ENCODE data around the gene FGR.

GRCh38 chr1:27574871-27575831 lies 59.8 kb downstream of the FGR start:
- TF ChIP-seq CTCF (conservative IDR thresholded peaks at IDR 0.05) (no peak), EZH2 (IDR thresholded peaks at IDR 0.05; ENCODE audit: low read depth) (no peak)

Measured in PC-9 (cell line).